T-cell (primary cell): ENCODE results near the gene DPH6. TPM values are rescaled to one million over a fixed set of nuclear protein-coding genes. Genes with fewer than 3 reads are reported as not detected.
"Not testable (repeated sequence)": the region's sequence is repeated elsewhere in the genome, so short reads cannot be mapped to it uniquely, and the experiment has no call there.

Experiments used
- ATAC-seq, 4 experiments: fragments of 200-7000 bp in 3 of 4; fragments of 150-1000 bp in 1 of 4; cut with Tn5 transposase; replicated peaks in 1 of 4; 1 replicate in 3 of 4; 2 replicates in 1 of 4; pipeline ENCODE4 v1.10.0; 2021; ENCODE audit warnings: moderate library complexity in 3 of 4, mild to moderate bottlenecking in 2 of 4, moderate number of reproducible peaks in 1 of 4
- CTCF ChIA-PET, 2 donors: fragments of 300-600 bp; sonication (Branson Sonifier 250); formaldehyde crosslinking; loops; one replicate each; lab custom pipeline; 2022; ENCODE audit warnings: antibody characterized with exemption in 2 of 2; lab: Charles Lee
- POLR2A ChIA-PET, 2 donors: fragments of 300-600 bp; sonication (Branson Sonifier 250); formaldehyde crosslinking; loops; one replicate each; lab custom pipeline; 2022; ENCODE audit warnings: antibody characterized with exemption in 2 of 2; lab: Charles Lee
- DNase-seq, 35 experiments: peaks; one replicate each; pipeline versions ENCODE4 v3.0.0 to v3.0.0-alpha.2; 2013 to 2023
- H3K27ac ChIP-seq: one replicate; pipeline ENCODE4 v1.5.1; 2013; ENCODE audit warnings: low read length
- H3K27me3 ChIP-seq, 2 experiments: replicated peaks in 1 of 2; 1 replicate in 1 of 2; 2 replicates in 1 of 2; pipeline versions ENCODE4 v1.6.1 to v1.7.0; 2013; ENCODE audit warnings: low read length in 1 of 2, mixed read lengths in 1 of 2; ENCODE audit not compliant: control insufficient read depth in 2 of 2, insufficient read depth in 2 of 2; ENCODE audit errors: extremely low read depth in 1 of 2
- H3K36me3 ChIP-seq, 2 donors: 1 replicate in 1 of 2; 2 replicates in 1 of 2; pipeline versions ENCODE4 v1.6.1 to v1.7.0; 2013; ENCODE audit warnings: low read length in 1 of 2; ENCODE audit not compliant: control insufficient read depth in 2 of 2, insufficient read depth in 1 of 2; ENCODE audit errors: extremely low read depth in 1 of 2
- H3K4me1 ChIP-seq, 2 experiments: 1 replicate in 1 of 2; 2 replicates in 1 of 2; pipeline versions ENCODE4 v1.6.1 to v1.7.0; 2013; ENCODE audit warnings: low read length in 2 of 2, mixed read lengths in 1 of 2; ENCODE audit not compliant: insufficient read depth in 2 of 2, control insufficient read depth in 1 of 2; ENCODE audit errors: extremely low read depth in 1 of 2
- H3K4me3 ChIP-seq, 2 donors: 1 replicate in 1 of 2; 2 replicates in 1 of 2; pipeline versions ENCODE4 v1.5.1 to v1.7.0; 2013; ENCODE audit warnings: mild to moderate bottlenecking in 2 of 2, low read length in 1 of 2, moderate library complexity in 1 of 2; ENCODE audit not compliant: control insufficient read depth in 1 of 2; ENCODE audit errors: extremely low read depth in 1 of 2
- H3K9me3 ChIP-seq: 2 replicates; pipeline ENCODE4 v1.7.0; 2013
- H3K27ac Mint-ChIP-seq, 2 donors: one replicate each; pipeline ENCODE4 v1.8.0; 2020 to 2021; ENCODE audit warnings: mild to moderate bottlenecking in 2 of 2, mixed read lengths in 2 of 2
- H3K27me3 Mint-ChIP-seq, 2 donors: one replicate each; pipeline ENCODE4 v1.8.0; 2021 to 2022; ENCODE audit warnings: mixed read lengths in 2 of 2
- H3K36me3 Mint-ChIP-seq: one replicate; pipeline ENCODE4 v1.8.0; 2021; ENCODE audit warnings: mixed read lengths
- H3K4me1 Mint-ChIP-seq, 3 donors: one replicate each; pipeline ENCODE4 v1.8.0; 2020 to 2022; ENCODE audit warnings: mixed read lengths in 3 of 3, mild to moderate bottlenecking in 1 of 3
- H3K4me3 Mint-ChIP-seq, 3 donors: one replicate each; pipeline ENCODE4 v1.8.0; 2020 to 2022; ENCODE audit warnings: mild to moderate bottlenecking in 3 of 3, mixed read lengths in 3 of 3, moderate library complexity in 3 of 3
- H3K9me3 Mint-ChIP-seq, 3 donors: one replicate each; pipeline ENCODE4 v1.8.0; 2020 to 2022; ENCODE audit warnings: mixed read lengths in 3 of 3
- WGBS: methylation state at CpG from one replicate; pipeline ENCODE4 v1.1.5; 2013; ENCODE audit warnings: missing lambda C conversion rate; ENCODE audit not compliant: insufficient coverage; 5-methylcytosine and 5-hydroxymethylcytosine counted together
- total RNA-seq, 35 experiments: library from RNA in 6 of 35; stranded (reverse) in 6 of 35; fragments of 120-200 nt in 1 of 35; gene quantifications; one replicate each; pipeline versions ENCODE4 v1.2.1 to v1.2.4 and lab custom pipeline; 2013 to 2026

Gene DPH6
- total RNA-seq, 5 donors from 2014 or later (not counting 1 experiment from before 2014, with no cell fraction given) = 11.9 to 18.6 (median 14.6) TPM

DNA sequence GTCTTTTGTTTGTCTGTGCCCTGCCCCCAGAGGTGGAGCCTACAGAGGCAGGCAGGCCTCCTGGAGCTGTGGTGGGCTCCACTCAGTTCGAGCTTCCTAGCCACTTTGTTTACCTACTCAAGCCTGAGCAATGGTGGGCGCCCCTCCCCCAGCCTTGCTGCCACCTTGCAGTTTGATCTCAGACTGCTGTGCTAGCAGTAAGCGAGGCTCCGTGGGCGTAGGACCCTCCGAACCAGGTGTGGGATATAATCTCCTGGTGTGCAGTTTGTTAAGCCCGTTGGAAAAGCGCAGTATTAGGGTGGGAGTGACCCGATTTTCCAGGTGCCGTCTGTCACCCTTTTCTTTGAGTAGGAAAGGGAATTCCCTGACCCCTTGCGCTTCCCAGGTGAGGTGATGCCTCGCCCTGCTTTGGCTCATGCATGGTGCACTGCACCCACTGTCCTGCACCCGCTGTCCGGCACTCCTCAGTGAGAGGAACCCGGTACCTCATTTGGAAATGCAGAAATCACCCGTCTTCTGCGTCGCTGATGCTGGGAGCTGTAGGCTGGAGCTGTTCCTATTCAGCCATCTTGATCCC, 154.5 kb downstream of the DPH6 start:
- DNase-seq, H3K27me3 ChIP-seq, H3K27ac Mint-ChIP-seq, H3K36me3 ChIP-seq, H3K4me3 ChIP-seq, H3K4me1 Mint-ChIP-seq, POLR2A ChIA-PET, H3K27me3 Mint-ChIP-seq, H3K4me1 ChIP-seq, H3K4me3 Mint-ChIP-seq, H3K9me3 ChIP-seq, CTCF ChIA-PET, H3K27ac ChIP-seq, ATAC-seq: not testable (repeated sequence)
- Mint-ChIP-seq H3K36me3 (peaks cover 24% of the 10 kb centered on the region), H3K9me3 (peaks cover 0 to 12% (median 11%) of the 10 kb centered on the region in 3 donors)
- WGBS = 93% methylated on average over 9 of the region's 18 CpGs

DNA sequence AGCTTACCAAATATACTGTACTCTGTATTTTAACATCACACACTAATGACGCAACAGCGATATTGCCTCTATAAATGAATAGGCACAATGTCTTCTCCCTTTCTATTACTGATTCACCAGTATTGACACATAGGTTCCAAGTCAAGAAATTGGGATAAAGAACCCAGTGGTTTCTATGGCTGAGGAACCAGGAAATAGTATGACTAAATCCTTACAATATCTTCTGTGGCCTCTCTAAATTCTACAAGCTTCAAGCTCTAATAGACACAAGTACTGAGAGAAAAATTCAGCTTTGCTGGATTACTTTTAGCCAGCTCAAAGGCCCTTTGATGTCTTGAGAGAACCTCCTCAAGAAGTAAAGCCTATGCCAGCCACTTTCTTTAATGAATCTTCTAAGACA, 162.5 kb downstream of the DPH6 start:
- Mint-ChIP-seq H3K9me3 (peaks cover 0 to 8% (median 0%) of the 10 kb centered on the region in 3 donors), H3K27ac (no peak overlapping the region), H3K27me3 (no peaks in the 10 kb centered on the region), H3K4me1 (no peaks in the 10 kb centered on the region), H3K36me3 (peaks cover 38% of the 10 kb centered on the region), H3K4me3 (no peak overlapping the region)
- ChIA-PET POLR2A (no interaction called here), CTCF (no interaction called here)
- WGBS = no CpG with 5 or more reads among the region's 2 CpGs
- Histone ChIP-seq H3K4me3 (no peak overlapping the region), H3K9me3 (no peaks in the 10 kb centered on the region), H3K27ac (no peak overlapping the region), H3K27me3 (no peaks in the 10 kb centered on the region), H3K36me3 (peaks cover 0 to 5% of the 10 kb centered on the region in 2 donors), H3K4me1 (no peaks in the 10 kb centered on the region)
- DNase-seq (no peak), ATAC-seq (no peak)

DNA sequence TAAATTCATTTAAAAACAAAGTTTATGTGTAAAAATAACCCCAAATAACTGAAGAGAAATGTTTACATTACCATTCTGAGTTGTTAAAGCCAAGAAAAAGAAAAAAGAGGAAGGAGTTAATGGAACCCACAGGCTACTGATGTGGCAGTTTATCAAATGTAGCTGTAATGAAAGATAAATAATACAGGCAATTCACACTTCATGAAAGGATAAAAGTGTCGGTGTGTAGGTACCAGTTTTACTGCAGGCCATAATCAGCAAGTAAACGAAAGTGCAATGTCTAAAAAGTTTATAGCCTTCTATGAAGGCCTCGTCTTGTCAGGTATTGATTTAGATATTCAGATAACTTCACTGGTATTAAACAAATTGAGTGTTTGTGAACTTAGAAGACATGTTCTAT, 164.6 kb downstream of the DPH6 start:
- peaks cover 0 to 13% (median 3%) of the 10 kb centered on the region in 3 donors for H3K9me3 Mint-ChIP-seq

DNA sequence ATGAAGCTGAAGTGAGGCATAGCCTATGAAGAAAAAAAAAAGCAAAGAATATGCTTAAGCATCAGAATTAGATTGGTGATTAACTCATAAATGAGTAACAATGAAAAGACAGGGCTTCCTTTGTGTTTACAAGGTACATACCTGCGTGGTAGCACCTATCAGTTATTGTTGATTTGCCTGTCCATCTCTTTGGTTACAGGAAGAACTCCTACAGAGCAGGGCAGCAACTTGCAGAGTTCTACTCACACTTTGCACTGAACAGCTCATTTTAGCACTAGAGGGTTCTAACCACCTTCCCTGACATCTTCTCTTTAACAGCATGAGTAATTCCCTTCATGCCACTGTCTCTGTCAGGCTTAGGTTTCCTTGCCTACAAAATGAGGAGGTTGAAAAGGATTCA, 166.0 kb downstream of the DPH6 start:
- DNase-seq (no peak), ATAC-seq (no peak)
- peaks cover 0 to 5% of the 10 kb centered on the region in 2 donors for H3K36me3 ChIP-seq
- H3K9me3 Mint-ChIP-seq = peaks cover 0 to 13% (median 3%) of the 10 kb centered on the region in 3 donors
- no peak overlapping the region for H3K4me3 ChIP-seq
- peaks cover 59% of the 10 kb centered on the region for H3K36me3 Mint-ChIP-seq
- no peaks in the 10 kb centered on the region for H3K27me3 Mint-ChIP-seq
- 90% methylated on average over 1 of the region's 1 CpG for WGBS
- H3K27ac Mint-ChIP-seq = no peak overlapping the region
- no peaks in the 10 kb centered on the region for H3K4me1 Mint-ChIP-seq
- no peak overlapping the region for H3K4me3 Mint-ChIP-seq
- ChIA-PET CTCF (no interaction called here), POLR2A (no interaction called here)
- no peaks in the 10 kb centered on the region for H3K27me3 ChIP-seq
- no peak overlapping the region for H3K27ac ChIP-seq
- H3K9me3 ChIP-seq = no peaks in the 10 kb centered on the region
- H3K4me1 ChIP-seq = no peaks in the 10 kb centered on the region

More for the DNA sequence above, 164.6 kb downstream of the DPH6 start:
- H3K4me3 ChIP-seq = no peak overlapping the region
- no peaks in the 10 kb centered on the region for H3K9me3 ChIP-seq
- Mint-ChIP-seq H3K4me3 (no peak overlapping the region), H3K27ac (no peak overlapping the region), H3K27me3 (no peaks in the 10 kb centered on the region), H3K36me3 (peaks cover 49% of the 10 kb centered on the region), H3K4me1 (no peaks in the 10 kb centered on the region)
- no peaks in the 10 kb centered on the region for H3K4me1 ChIP-seq
- no peak overlapping the region for H3K27ac ChIP-seq
- DNase-seq (no peak), ATAC-seq (no peak)
- ChIA-PET CTCF (no interaction called here), POLR2A (no interaction called here)
- peaks cover 0 to 5% of the 10 kb centered on the region in 2 donors for H3K36me3 ChIP-seq
- no peaks in the 10 kb centered on the region for H3K27me3 ChIP-seq
- WGBS = 33% methylated on average over 1 of the region's 3 CpGs

DNA sequence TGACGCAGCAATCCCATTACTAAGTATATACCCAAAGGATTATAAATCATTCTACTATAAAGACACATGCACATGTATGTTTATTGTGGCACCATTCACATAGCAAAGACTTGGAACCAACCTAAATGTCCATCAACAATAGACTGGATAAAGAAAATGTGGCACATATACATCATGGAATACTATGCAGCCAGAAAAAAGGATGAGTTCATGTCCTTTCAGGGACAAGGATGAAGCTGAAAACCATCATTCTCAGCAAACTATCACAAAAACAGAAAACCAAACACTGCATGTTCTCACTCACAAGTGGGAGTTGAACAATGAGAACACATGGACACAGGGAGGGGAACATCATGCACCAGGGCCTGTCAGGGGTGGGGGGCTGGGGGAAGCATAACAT, 167.5 kb downstream of the DPH6 start:
- POLR2A ChIA-PET, ATAC-seq, H3K27ac ChIP-seq, H3K27me3 Mint-ChIP-seq, H3K27ac Mint-ChIP-seq, CTCF ChIA-PET, H3K27me3 ChIP-seq, H3K36me3 ChIP-seq, H3K4me1 Mint-ChIP-seq, H3K9me3 ChIP-seq, DNase-seq, H3K4me3 ChIP-seq, H3K4me3 Mint-ChIP-seq, H3K4me1 ChIP-seq: not testable (repeated sequence)
- Mint-ChIP-seq H3K9me3 (peaks cover 0 to 13% (median 3%) of the 10 kb centered on the region in 3 donors), H3K36me3 (peaks cover 62% of the 10 kb centered on the region)
- no CpG with 5 or more reads among the region's 1 CpG for WGBS

DNA sequence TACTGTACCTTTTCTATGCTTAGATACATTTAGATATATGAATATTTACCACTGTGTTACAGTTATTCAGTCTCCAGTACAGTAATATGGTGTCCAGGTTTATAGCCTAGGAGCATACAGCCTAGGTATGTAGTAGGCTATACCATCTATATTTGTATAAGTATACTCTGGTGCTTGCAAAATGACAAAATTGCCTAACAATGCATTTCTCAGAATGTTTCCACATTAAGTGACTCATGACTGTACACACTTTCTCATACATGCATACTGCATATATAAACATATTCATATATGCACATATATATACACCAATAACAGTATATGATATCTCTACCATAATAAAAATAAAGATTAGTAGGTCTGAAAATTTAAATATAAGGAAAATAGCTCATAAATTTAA, 169.3 kb downstream of the DPH6 start:
- no peak for ATAC-seq
- Histone ChIP-seq H3K9me3 (no peaks in the 10 kb centered on the region), H3K36me3 (peaks cover 0 to 5% of the 10 kb centered on the region in 2 donors), H3K27me3 (no peaks in the 10 kb centered on the region), H3K4me3 (no peak overlapping the region), H3K27ac (no peak overlapping the region), H3K4me1 (no peaks in the 10 kb centered on the region)
- ChIA-PET CTCF (no interaction called here), POLR2A (no interaction called here)
- DNase-seq = no peak
- no peaks in the 10 kb centered on the region for H3K27me3 Mint-ChIP-seq
- H3K9me3 Mint-ChIP-seq = peaks cover 0 to 13% (median 3%) of the 10 kb centered on the region in 3 donors
- H3K27ac Mint-ChIP-seq = no peak overlapping the region
- H3K4me3 Mint-ChIP-seq = no peak overlapping the region
- no peaks in the 10 kb centered on the region for H3K4me1 Mint-ChIP-seq
- H3K36me3 Mint-ChIP-seq = peaks cover 71% of the 10 kb centered on the region

DNA sequence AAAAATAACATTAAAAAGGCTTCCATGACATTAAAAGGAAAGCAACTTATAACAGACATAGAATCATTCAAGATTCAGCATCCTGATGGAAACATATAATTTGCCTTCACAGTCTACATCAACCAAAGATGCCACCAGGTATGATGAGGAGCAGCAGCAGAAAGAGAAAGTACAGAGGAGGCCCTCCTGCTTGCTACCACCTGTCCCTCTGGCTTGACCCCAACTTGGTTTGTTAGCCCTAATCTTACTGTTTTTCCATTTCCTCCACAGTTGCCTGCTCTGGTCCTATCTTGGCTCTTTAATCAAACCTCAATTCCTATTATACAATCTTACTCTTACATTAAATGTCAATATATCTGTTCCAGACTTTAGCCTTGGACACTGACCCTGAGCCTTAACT, 171.3 kb downstream of the DPH6 start:
- ChIA-PET CTCF (no interaction called here), POLR2A (no interaction called here)
- ATAC-seq (no peak), DNase-seq (no peak)
- H3K27me3 Mint-ChIP-seq = no peaks in the 10 kb centered on the region
- H3K4me1 Mint-ChIP-seq = no peaks in the 10 kb centered on the region
- H3K27ac ChIP-seq = no peak overlapping the region
- H3K36me3 ChIP-seq = peaks cover 0 to 5% of the 10 kb centered on the region in 2 donors
- H3K9me3 ChIP-seq = no peaks in the 10 kb centered on the region
- peaks cover 0 to 13% (median 3%) of the 10 kb centered on the region in 3 donors for H3K9me3 Mint-ChIP-seq
- no peak overlapping the region for H3K27ac Mint-ChIP-seq
- no peak overlapping the region for H3K4me3 Mint-ChIP-seq
- H3K4me3 ChIP-seq = no peak overlapping the region
- H3K4me1 ChIP-seq = no peaks in the 10 kb centered on the region
- peaks cover 73% of the 10 kb centered on the region for H3K36me3 Mint-ChIP-seq
- no peaks in the 10 kb centered on the region for H3K27me3 ChIP-seq
